Colonic mucosa (tissue), 4 donors: ENCODE data around the gene LCAT. TPM values are rescaled to one million over a fixed set of nuclear protein-coding genes. Genes with fewer than 3 reads are reported as not detected.
A peak's percentile ranks its signal among the peaks of the same experiment; 100 is the strongest.

ENCODE experiments used
- DNase-seq: peaks from one replicate; pipeline ENCODE4 v3.0.0-alpha.2; 2020
- H3K27ac ChIP-seq: fragments of 200-600 bp; one replicate; pipeline ENCODE4 v1.8.0; 2021
- H3K27me3 ChIP-seq: fragments of 200-600 bp; one replicate; pipeline ENCODE4 v1.8.0; 2021
- H3K36me3 ChIP-seq: fragments of 200-600 bp; one replicate; pipeline ENCODE4 v1.8.0; 2021
- H3K4me1 ChIP-seq: fragments of 200-600 bp; one replicate; pipeline ENCODE4 v1.8.0; 2021; ENCODE audit warnings: mild to moderate bottlenecking
- H3K4me3 ChIP-seq: fragments of 200-600 bp; one replicate; pipeline ENCODE4 v1.8.0; 2021
- H3K9ac ChIP-seq, 2 donors: one replicate each; pipeline ENCODE4 v1.7.0; 2013; ENCODE audit warnings: control low read depth in 2 of 2, low read depth in 2 of 2, low read length in 2 of 2
- H3K9me3 ChIP-seq: fragments of 200-600 bp; one replicate; pipeline ENCODE4 v1.8.0; 2021
- CTCF ChIP-seq: fragments of 200-600 bp; IDR thresholded peaks from one replicate; pipeline ENCODE4 v1.8.0; 2022; ENCODE audit warnings: antibody characterized with exemption, mild to moderate bottlenecking
- intact Hi-C: fragments of 100-400 bp; cut with DNase I; formaldehyde crosslinking; loops from one replicate; pipeline ENCODE4 v1.14.1; 2022
- total RNA-seq, 2 donors: library from RNA; stranded (reverse); fragmentation: NEBNext Ultra II Directional in 1 of 2; extraction: Animal tissue kit (Norgen Biotek cat#: 25700) in 1 of 2; gene quantifications; one replicate each; pipeline ENCODE4 v1.2.1, GENCODE V29; 2021
- donor health status: healthy.
- donor health status: DM: no; HTN: no; CAD: no.
- donor health status: DM: no; HTN: no; CAD: no.

Gene LCAT
- total RNA-seq, 2 donors from 2014 or later = 3.4 to 3.6 TPM

GRCh38 chr16:67989322-67990017 lies 45.5 kb upstream of the LCAT start:
- Histone ChIP-seq H3K9me3 (no peaks in the 10 kb centered on the region), H3K4me1 (peaks cover 12% of the 10 kb centered on the region), H3K27ac (no peak overlapping the region), H3K36me3 (no peaks in the 10 kb centered on the region), H3K9ac (no peak overlapping the region), H3K4me3 (no peak overlapping the region), H3K27me3 (no peaks in the 10 kb centered on the region)
- intact Hi-C loops = loop anchor here (5.0 to 10.0 kb wide), 2 partner anchors 53 to 245 kb away; partner anchors contain the start of gene ESRP2
- no peak for DNase-seq
- TF ChIP-seq CTCF = no peak

- Histone ChIP-seq H3K27me3 (no peaks in the 10 kb centered on the region), H3K27ac (no peak overlapping the region), H3K4me3 (no peak overlapping the region), H3K4me1 (peaks cover 10% of the 10 kb centered on the region), H3K36me3 (no peaks in the 10 kb centered on the region), H3K9ac (no peak overlapping the region), H3K9me3 (no peaks in the 10 kb centered on the region)
- intact Hi-C loops = no loop called here
- no peak for DNase-seq
- no peak for TF ChIP-seq CTCF
These were observed 44.8 kb upstream of the LCAT start for GRCh38 chr16:67988675-67989074.

DNA sequence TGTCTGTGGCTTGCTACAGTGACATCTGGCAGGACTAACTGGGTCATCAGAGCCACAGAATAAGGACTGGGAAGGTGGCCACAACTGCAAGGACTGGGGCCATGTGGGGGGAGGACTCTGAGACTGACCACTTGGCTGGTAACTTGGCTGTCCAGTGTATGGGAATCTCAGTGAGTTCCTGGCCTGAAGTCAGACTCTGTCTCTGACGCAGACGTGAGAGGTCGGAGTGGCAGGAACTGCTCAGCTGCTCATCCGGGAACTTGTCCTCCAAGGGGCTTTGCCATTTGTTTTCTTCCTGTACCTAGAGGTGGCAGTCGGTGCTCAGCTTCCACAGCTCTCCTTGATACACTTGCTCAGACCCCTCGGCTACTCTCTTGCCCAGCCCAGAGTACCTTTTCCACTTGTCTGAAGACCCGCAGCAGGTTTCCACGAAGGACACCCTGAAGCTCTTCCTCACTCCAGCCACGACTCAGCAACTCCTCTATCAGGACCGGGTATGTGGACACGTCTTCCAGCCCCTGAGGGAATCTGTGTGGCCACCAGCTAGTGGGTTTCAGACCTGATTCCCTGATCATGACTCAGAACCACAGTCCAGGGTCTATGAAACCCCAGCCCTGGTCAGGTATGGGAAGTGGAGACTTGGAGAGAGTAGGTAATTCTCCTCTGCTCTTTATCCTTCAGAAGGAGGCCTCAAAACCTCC lies 43.7 kb upstream of the LCAT start:
- intact Hi-C loops = no loop called here
- Histone ChIP-seq H3K27ac (no peak overlapping the region), H3K9ac (peak overlapping the region in 1 of 2 donors; percentile 26), H3K9me3 (no peaks in the 10 kb centered on the region), H3K4me1 (peaks cover 7% of the 10 kb centered on the region), H3K27me3 (no peaks in the 10 kb centered on the region), H3K4me3 (no peak overlapping the region), H3K36me3 (no peaks in the 10 kb centered on the region)
- no peak for TF ChIP-seq CTCF
- no peak for DNase-seq

DNA sequence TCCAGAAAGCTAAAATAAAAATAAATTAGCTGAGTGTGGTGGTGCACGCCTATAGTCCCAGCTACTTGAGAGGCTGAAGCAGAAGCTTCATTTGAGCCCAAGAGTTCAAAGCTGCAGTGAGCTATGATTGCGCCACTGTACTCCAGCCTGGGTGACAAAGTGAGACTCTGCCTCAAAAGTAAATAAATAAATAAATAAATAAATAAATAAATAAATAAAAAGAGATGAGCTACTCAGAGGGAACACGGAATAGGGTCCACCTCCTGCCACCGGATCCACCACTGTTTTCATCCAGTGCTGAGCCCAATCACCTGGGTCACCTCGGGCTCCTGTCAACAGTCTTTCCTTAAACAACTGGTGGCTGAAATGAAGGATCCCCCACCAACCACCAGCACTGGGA lies 43.0 kb upstream of the LCAT start:
- TF ChIP-seq CTCF = no peak
- no peak overlapping the region for H3K27ac ChIP-seq
- no peak for DNase-seq

DNA sequence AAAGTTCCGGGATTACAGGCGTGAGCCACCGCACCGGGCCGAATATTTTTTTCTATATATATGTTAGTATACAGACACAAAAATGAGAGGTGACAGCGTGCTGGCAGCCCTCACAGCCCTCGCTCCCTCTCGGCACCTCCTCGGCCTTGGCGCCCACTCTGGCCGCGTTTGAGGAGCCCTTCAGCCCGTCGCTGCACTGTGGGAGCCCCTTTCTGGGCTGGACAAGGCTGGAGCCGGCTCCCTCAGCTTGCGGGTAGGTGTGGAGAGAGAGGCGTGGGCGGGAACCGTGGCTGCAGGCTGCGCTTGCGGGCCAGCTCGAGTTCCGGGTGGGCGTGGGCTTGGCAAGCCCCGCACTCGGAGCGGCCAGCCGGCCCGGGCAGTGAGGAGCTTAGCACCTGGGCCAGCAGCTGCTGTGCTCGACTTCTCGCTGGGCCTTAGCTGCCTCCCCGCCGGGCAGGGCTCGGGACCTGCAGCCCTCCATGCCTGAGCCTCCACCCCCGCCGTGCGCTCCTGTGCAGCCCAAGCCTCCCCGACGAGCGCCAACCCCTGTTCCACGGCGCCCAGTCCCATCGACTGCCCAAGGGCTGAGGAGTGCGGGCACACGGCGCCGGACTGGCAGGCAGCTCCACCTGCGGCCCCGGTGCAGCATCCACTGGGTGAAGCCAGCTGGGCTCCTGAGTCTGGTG lies 38.2 kb upstream of the LCAT start:
- Histone ChIP-seq H3K4me3 (no peak overlapping the region), H3K4me1 (peaks cover 7% of the 10 kb centered on the region), H3K27me3 (no peaks in the 10 kb centered on the region), H3K9me3 (no peaks in the 10 kb centered on the region), H3K27ac (no peak overlapping the region), H3K36me3 (no peaks in the 10 kb centered on the region), H3K9ac (no peak overlapping the region)
- intact Hi-C loops = no loop called here
- TF ChIP-seq CTCF = no peak
- DNase-seq = no peak

More for the DNA sequence above, 43.0 kb upstream of the LCAT start:
- Histone ChIP-seq H3K4me3 (no peak overlapping the region), H3K4me1 (peaks cover 7% of the 10 kb centered on the region), H3K9ac (no peak overlapping the region), H3K27me3 (no peaks in the 10 kb centered on the region), H3K9me3 (no peaks in the 10 kb centered on the region), H3K36me3 (no peaks in the 10 kb centered on the region)
- intact Hi-C loops = no loop called here
